ENCODE results near the gene PTS.

GRCh38 chr11:112270551-112271180 lies 44.4 kb downstream of the PTS start:
- TF ChIP-seq ZNF274 (IDR thresholded peaks at IDR 0.05; ENCODE audit: low read depth, low read length) = no peak
- TF ChIP-seq SUZ12 (IDR thresholded peaks at IDR 0.05; ENCODE audit: extremely low read depth, insufficient read depth, insufficient read length) = no peak
- TF ChIP-seq YY1 (IDR thresholded peaks at IDR 0.05; ENCODE audit: insufficient read depth, insufficient read length) = no peak
